Putamen (tissue), 1 donor: ENCODE measurements around the gene MC2R.

Experiments used
- DNase-seq: peaks from one replicate; pipeline ENCODE4 v3.0.0-alpha.2; 2016; ENCODE audit warnings: low spot score

Gene MC2R

GRCh38 chr18:13915391-13915790, at the start of gene MC2R:
Gene MC2R (minus strand): TSS chr18:13915536. CDS start chr18:13885518, 30,018 bp downstream.
- DNase-seq: no peak

GRCh38 chr18:13945811-13946210, 30.5 kb upstream of the MC2R start:
- no peak for DNase-seq

GRCh38 chr18:13943338-13943737, 28.0 kb upstream of the MC2R start:
- no peak for DNase-seq

GRCh38 chr18:13940326-13940725, 25.0 kb upstream of the MC2R start:
- DNase-seq: no peak

GRCh38 chr18:13934676-13935075, 19.3 kb upstream of the MC2R start:
- DNase-seq: no peak

- no peak for DNase-seq
Measured at GRCh38 chr18:13934058-13934457, 18.7 kb upstream of the MC2R start.

- no peak for DNase-seq
Measured at GRCh38 chr18:13932285-13933025, 17.1 kb upstream of the MC2R start.

GRCh38 chr18:13930964-13931363, 15.6 kb upstream of the MC2R start:
- no peak for DNase-seq

GRCh38 chr18:13923221-13923620, 7.9 kb upstream of the MC2R start:
- DNase-seq: no peak

- DNase-seq: no peak
Measured at GRCh38 chr18:13918898-13919297, 3.6 kb upstream of the MC2R start.

GRCh38 chr18:13917401-13917800, 2.1 kb upstream of the MC2R start:
- no peak for DNase-seq

GRCh38 chr18:13916559-13916958, 1.2 kb upstream of the MC2R start:
- DNase-seq: no peak

- no peak for DNase-seq
Measured at GRCh38 chr18:13915995-13916431, 677 bp upstream of the MC2R start.

- no peak for DNase-seq
Measured at GRCh38 chr18:13914756-13915155, 580 bp downstream of the MC2R start.

- no peak for DNase-seq
Measured at GRCh38 chr18:13914170-13914569, 1.2 kb downstream of the MC2R start.

- no peak for DNase-seq
Measured at GRCh38 chr18:13913205-13913604, 2.1 kb downstream of the MC2R start.

GRCh38 chr18:13912601-13913000, 2.7 kb downstream of the MC2R start:
- no peak for DNase-seq

- DNase-seq: no peak
Measured at GRCh38 chr18:13910986-13911385, 4.3 kb downstream of the MC2R start.

- no peak for DNase-seq
Measured at GRCh38 chr18:13910501-13910900, 4.8 kb downstream of the MC2R start.

- DNase-seq: no peak
Measured at GRCh38 chr18:13909141-13909940, 6.0 kb downstream of the MC2R start.

- DNase-seq: no peak
Measured at GRCh38 chr18:13900633-13901032, 14.7 kb downstream of the MC2R start.

- no peak for DNase-seq
Measured at GRCh38 chr18:13895505-13896033, 19.8 kb downstream of the MC2R start.

- DNase-seq: no peak
Measured at GRCh38 chr18:13894531-13894930, 20.8 kb downstream of the MC2R start.
